ENCODE data around the gene KCNJ12.

DNA sequence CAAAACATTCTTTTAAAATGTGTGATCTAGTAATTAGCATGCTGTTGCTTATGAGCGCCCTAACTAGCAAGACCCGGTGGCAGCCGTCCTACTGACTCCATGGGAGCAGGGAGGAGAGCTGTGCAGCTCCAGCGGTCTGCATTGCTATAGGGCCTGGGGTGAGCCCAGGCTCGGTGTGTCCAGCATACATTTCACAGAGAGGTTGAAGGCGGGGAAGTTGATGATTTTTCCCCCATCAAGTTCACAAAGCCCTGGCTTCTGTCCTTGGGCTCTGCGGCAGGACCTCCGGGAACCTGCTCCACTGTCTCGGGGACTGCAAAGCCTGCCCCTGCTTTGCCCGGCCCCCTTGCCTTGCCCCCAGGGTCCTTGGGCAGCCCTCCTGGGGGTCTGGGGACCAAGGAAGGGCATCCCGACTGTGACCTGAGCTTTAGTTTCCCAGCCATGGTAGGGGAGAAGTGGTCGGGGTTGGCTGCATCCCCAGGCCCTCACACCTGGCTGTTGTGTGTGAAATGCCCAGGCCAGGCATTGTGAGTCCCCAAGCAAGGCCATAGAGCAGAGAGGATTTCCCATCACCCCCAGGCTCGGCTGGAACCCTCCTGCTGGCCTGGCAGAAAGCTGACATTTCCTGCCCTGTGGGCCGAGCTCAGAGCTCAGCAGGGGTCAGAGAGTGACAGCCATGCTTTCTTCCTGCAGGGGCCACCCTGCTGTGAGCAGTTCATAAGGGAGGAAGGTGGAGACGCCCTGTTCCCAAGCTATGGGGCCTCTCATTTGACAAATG lies 24.8 kb downstream of the KCNJ12 start:
- TF ChIP-seq, protein P1, sequence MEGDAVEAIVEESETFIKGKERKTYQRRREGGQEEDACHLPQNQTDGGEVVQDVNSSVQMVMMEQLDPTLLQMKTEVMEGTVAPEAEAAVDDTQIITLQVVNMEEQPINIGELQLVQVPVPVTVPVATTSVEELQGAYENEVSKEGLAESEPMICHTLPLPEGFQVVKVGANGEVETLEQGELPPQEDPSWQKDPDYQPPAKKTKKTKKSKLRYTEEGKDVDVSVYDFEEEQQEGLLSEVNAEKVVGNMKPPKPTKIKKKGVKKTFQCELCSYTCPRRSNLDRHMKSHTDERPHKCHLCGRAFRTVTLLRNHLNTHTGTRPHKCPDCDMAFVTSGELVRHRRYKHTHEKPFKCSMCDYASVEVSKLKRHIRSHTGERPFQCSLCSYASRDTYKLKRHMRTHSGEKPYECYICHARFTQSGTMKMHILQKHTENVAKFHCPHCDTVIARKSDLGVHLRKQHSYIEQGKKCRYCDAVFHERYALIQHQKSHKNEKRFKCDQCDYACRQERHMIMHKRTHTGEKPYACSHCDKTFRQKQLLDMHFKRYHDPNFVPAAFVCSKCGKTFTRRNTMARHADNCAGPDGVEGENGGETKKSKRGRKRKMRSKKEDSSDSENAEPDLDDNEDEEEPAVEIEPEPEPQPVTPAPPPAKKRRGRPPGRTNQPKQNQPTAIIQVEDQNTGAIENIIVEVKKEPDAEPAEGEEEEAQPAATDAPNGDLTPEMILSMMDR (IDR thresholded peaks at IDR 0.05): no peak
- TF ChIP-seq POLR2A (IDR thresholded peaks at IDR 0.05) (no peak), POLR2AphosphoS5 (IDR thresholded peaks at IDR 0.05; ENCODE audit: insufficient read depth in 1 of 2, low read depth in 1 of 2) (no peak)
